ENCODE measurements around the gene SPAG4.

The SPAG4 gene

DNA sequence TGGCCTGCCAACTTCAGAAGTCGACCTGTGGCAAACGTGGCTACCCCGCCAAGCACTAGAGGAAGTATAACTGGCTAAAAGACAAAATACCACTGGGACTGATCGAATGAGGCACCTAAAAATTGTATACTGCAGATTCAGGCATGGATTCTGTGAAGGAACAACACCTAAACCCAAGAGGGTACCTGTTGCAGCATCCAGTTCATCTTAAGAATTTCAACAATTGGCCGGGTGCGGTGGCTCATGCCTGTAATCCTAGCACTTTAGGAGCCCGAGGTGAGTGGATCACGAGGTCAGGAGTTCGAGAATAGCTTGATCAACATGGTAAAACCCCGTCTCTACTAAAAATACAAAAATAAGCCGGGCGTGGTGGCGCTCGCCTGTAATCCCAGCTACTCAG, 27.2 kb upstream of the SPAG4 start:
- TF ChIP-seq EP300 (IDR thresholded peaks at IDR 0.05; ENCODE audit: borderline replicate concordance) (no peak), FOXM1 (IDR thresholded peaks at IDR 0.05; ENCODE audit: borderline replicate concordance, low read depth) (no peak), TAF1 (IDR thresholded peaks at IDR 0.05; ENCODE audit: low read depth) (no peak), TCF12 (IDR thresholded peaks at IDR 0.05; ENCODE audit: low read depth) (no peak)
- TF ChIP-seq, protein P1, sequence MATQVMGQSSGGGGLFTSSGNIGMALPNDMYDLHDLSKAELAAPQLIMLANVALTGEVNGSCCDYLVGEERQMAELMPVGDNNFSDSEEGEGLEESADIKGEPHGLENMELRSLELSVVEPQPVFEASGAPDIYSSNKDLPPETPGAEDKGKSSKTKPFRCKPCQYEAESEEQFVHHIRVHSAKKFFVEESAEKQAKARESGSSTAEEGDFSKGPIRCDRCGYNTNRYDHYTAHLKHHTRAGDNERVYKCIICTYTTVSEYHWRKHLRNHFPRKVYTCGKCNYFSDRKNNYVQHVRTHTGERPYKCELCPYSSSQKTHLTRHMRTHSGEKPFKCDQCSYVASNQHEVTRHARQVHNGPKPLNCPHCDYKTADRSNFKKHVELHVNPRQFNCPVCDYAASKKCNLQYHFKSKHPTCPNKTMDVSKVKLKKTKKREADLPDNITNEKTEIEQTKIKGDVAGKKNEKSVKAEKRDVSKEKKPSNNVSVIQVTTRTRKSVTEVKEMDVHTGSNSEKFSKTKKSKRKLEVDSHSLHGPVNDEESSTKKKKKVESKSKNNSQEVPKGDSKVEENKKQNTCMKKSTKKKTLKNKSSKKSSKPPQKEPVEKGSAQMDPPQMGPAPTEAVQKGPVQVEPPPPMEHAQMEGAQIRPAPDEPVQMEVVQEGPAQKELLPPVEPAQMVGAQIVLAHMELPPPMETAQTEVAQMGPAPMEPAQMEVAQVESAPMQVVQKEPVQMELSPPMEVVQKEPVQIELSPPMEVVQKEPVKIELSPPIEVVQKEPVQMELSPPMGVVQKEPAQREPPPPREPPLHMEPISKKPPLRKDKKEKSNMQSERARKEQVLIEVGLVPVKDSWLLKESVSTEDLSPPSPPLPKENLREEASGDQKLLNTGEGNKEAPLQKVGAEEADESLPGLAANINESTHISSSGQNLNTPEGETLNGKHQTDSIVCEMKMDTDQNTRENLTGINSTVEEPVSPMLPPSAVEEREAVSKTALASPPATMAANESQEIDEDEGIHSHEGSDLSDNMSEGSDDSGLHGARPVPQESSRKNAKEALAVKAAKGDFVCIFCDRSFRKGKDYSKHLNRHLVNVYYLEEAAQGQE (IDR thresholded peaks at IDR 0.05; ENCODE audit: low read depth) = no peak

DNA sequence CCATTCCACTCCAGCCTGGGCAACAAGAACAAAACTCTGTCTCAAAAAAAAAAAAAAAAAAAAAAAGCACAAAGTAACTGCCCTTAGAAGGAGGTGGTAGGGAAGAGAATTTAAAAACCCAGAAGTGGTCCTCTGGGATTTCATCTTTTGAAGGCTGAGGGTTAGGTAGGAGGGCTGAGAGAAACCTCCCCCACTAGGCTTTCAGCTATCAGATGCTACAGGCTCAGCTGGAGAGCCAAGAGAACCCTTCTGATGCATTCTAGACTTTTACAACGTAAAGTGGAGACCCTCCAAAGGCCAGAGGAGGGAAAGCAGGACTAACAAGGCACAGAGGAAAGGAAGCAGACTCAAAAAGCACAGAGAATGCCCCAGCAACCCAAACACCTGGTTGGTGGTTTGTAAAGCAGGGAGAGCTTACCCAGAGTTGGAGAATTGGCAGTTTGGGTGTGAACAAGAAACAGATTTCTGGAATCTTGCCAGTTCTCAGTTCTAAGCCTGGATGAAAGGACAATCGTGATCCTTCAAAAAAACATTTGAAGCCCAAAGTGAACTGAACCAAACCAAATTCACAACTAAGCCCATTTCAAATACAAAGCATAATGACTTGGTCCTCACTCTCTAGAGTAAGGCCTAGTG, 23.2 kb upstream of the SPAG4 start:
- TF ChIP-seq ZBTB7A (IDR thresholded peaks at IDR 0.05; ENCODE audit: low read depth) (no peak), TEAD4 (IDR thresholded peaks at IDR 0.05) (no peak), TAF1 (IDR thresholded peaks at IDR 0.05; ENCODE audit: low read depth) (no peak), CEBPB (IDR thresholded peaks at IDR 0.05) (no peak), EGR1 (IDR thresholded peaks at IDR 0.05) (no peak)
- TF ChIP-seq, protein P2, sequence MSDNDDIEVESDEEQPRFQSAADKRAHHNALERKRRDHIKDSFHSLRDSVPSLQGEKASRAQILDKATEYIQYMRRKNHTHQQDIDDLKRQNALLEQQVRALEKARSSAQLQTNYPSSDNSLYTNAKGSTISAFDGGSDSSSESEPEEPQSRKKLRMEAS (IDR thresholded peaks at IDR 0.05) = no peak

DNA sequence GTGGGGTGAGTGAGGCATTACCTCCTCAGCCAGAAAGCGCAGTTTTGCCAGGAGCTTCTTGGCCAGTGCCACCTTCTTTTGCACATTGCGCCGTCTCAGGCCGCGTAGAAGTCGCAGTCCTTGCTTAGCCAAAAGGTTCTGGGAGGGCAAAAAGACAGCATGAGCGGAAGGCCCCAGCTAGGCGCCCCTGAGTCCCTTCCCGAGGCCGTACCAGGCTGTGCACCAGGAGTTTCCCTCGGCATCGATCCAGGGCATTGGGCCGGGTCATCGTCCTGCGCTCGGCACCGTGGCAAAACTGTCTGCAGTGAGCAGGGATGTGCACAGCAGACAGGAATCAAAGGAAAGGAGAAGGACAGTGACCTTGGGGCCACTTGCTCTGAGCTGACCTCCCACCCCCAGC, 20.2 kb upstream of the SPAG4 start:
- no peak for TF ChIP-seq TEAD4 (IDR thresholded peaks at IDR 0.05)
- TF ChIP-seq EGR1 (IDR thresholded peaks at IDR 0.05) = no peak
- no peak for TF ChIP-seq NFIC (IDR thresholded peaks at IDR 0.05)
- TF ChIP-seq RAD21 (IDR thresholded peaks at IDR 0.05; ENCODE audit: low read depth) = no peak
- TF ChIP-seq ZBTB7A (IDR thresholded peaks at IDR 0.05; ENCODE audit: low read depth) = no peak
- TF ChIP-seq CEBPB (IDR thresholded peaks at IDR 0.05) = no peak
- no peak for TF ChIP-seq CREB1 (IDR thresholded peaks at IDR 0.05; ENCODE audit: low read depth)
- no peak for TF ChIP-seq EP300 (IDR thresholded peaks at IDR 0.05; ENCODE audit: borderline replicate concordance)
- TF ChIP-seq, protein P1 (IDR thresholded peaks at IDR 0.05; ENCODE audit: low read depth) = no peak

DNA sequence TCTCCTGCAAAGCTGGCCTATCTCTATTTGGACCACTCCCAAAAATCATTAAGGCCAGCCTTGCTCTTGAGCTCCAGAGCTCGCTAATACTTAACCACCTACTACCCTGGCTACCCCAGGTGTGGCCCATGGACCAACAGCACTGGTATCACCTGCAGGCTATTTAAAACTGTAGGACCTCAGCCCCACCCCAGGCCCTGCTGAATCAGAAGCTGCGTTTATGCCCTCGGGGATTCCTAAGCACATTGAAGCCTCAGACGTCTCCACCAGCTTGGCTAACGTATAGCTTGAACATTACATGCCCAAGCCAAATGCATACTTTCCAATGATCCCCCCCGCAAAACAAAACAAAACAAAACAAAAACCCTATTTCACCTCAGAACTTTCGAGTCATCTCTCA, 19.7 kb upstream of the SPAG4 start:
- TF ChIP-seq, protein P2 (IDR thresholded peaks at IDR 0.05) = no peak
- TF ChIP-seq, protein P1 (IDR thresholded peaks at IDR 0.05; ENCODE audit: low read depth) = no peak
- no peak for TF ChIP-seq YY1 (IDR thresholded peaks at IDR 0.05; ENCODE audit: low read depth)
- no peak for TF ChIP-seq NFIC (IDR thresholded peaks at IDR 0.05)
- TF ChIP-seq RAD21 (IDR thresholded peaks at IDR 0.05; ENCODE audit: low read depth) = no peak
- TF ChIP-seq TCF12 (IDR thresholded peaks at IDR 0.05; ENCODE audit: low read depth) = no peak
- TF ChIP-seq TAF1 (IDR thresholded peaks at IDR 0.05; ENCODE audit: low read depth) = no peak
- no peak for TF ChIP-seq CREB1 (IDR thresholded peaks at IDR 0.05; ENCODE audit: low read depth)

DNA sequence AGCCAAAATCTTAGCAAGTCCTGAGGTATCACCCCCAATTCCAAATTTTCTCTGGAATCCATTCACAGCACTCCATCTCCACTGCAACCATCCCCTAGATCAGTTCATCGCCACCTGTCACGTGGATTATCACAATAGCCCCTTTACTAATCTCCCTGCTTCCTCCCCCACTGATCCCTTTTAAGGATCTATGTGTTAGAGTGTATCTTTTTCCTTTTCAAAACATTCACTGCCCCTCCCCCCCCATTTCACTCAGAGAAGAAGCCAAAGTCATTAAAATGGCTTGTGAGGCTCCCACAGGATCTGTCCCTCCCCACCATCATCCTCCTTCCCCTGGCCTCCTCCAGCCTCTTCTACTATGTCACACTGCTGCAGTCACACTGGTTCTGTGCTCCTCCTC, 18.4 kb upstream of the SPAG4 start:
- TF ChIP-seq TAF1 (IDR thresholded peaks at IDR 0.05; ENCODE audit: low read depth) = no peak
- no peak for TF ChIP-seq YY1 (IDR thresholded peaks at IDR 0.05; ENCODE audit: low read depth)
- no peak for TF ChIP-seq CEBPB (IDR thresholded peaks at IDR 0.05)
- TF ChIP-seq, protein P1 (IDR thresholded peaks at IDR 0.05; ENCODE audit: low read depth) = no peak
- no peak for TF ChIP-seq NFIC (IDR thresholded peaks at IDR 0.05)
- TF ChIP-seq FOXM1 (IDR thresholded peaks at IDR 0.05; ENCODE audit: borderline replicate concordance, low read depth) = no peak
- TF ChIP-seq RAD21 (IDR thresholded peaks at IDR 0.05; ENCODE audit: low read depth) = no peak
- TF ChIP-seq, protein P2 (IDR thresholded peaks at IDR 0.05) = no peak
- no peak for TF ChIP-seq EGR1 (IDR thresholded peaks at IDR 0.05)
- no peak for TF ChIP-seq CREB1 (IDR thresholded peaks at IDR 0.05; ENCODE audit: low read depth)
- TF ChIP-seq, protein P3, sequence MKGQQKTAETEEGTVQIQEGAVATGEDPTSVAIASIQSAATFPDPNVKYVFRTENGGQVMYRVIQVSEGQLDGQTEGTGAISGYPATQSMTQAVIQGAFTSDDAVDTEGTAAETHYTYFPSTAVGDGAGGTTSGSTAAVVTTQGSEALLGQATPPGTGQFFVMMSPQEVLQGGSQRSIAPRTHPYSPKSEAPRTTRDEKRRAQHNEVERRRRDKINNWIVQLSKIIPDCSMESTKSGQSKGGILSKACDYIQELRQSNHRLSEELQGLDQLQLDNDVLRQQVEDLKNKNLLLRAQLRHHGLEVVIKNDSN (IDR thresholded peaks at IDR 0.05) = no peak
- no peak for TF ChIP-seq TCF12 (IDR thresholded peaks at IDR 0.05; ENCODE audit: low read depth)
- TF ChIP-seq ZBTB7A (IDR thresholded peaks at IDR 0.05; ENCODE audit: low read depth) = no peak
- TF ChIP-seq EP300 (IDR thresholded peaks at IDR 0.05; ENCODE audit: borderline replicate concordance) = no peak
- TF ChIP-seq TEAD4 (IDR thresholded peaks at IDR 0.05) = no peak

Measured in Ishikawa (cell line).